ENCODE data around the gene RALY. TPM values are rescaled to one million over a fixed set of nuclear protein-coding genes. Genes with fewer than 3 reads are reported as not detected.

RALY gene
- total RNA-seq, 4 donors from 2014 or later: 100 to 115 (median 106) TPM

DNA sequence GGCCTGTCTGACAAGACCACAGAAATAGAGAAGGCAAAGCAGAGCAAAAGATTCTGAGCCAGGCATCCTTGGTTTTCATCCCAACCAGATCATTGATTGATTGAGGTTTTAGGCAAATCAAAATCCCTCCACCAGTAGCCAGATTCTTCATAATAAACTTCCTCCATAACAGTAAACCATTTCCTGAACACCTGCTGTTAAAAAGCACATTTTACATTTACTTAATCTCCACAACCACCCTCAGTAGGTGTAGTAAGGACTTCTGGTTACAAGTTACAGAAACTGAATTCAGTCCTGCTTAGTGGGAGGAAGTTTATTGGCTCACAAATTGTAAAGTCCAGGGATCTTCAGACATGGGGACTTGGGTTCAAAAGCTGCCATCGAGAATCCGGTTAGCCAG lies 90.1 kb downstream of the RALY start:
- Histone ChIP-seq H3K27ac (no peak overlapping the region), H3K9me3 (no peaks in the 10 kb centered on the region), H3K4me3 (no peak overlapping the region), H3K36me3 (peaks cover 0 to 90% (median 0%) of the 10 kb centered on the region in 3 donors), H3K27me3 (no peaks in the 10 kb centered on the region), H3K4me1 (no peaks in the 10 kb centered on the region)
- TF ChIP-seq POLR2A (IDR thresholded peaks at IDR 0.05): no peak
- DNase-seq: no peak

DNA sequence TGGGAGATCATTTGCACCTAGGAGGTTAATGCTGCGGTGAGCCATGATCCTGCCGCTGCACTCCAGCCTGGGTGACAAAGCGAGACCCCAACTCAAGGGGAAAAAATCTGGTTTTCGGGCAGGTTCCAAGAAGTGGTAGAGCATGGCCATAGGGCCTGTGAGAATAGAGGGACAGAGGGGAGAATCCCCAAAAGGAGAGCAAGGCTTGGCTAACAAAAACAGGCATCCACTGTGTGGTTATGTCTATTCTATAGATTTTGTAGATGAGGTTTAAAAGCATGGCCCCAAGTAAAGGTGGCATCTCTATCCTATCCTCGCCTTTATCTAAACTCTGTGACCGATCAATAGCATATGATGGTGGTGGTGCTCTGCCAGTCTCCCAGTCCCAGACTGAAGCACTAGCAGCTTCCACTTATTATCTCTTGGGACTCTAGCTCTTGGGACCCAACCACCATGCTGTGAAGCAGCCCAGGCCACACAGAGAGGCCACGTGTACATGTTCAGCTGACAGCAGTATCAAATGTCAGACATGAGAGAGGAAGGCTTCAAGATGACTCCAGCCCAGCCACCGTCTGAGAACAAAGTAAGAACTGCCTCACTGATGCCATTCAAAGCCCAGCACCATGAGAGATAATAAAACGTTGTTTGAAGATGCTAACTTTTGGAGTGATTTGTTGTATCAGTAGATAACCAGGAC lies 90.7 kb downstream of the RALY start:
- H3K36me3 ChIP-seq: peaks cover 0 to 90% (median 0%) of the 10 kb centered on the region in 3 donors
- H3K4me1 ChIP-seq: no peaks in the 10 kb centered on the region
- TF ChIP-seq POLR2A (IDR thresholded peaks at IDR 0.05): no peak
- TF ChIP-seq, protein P1, sequence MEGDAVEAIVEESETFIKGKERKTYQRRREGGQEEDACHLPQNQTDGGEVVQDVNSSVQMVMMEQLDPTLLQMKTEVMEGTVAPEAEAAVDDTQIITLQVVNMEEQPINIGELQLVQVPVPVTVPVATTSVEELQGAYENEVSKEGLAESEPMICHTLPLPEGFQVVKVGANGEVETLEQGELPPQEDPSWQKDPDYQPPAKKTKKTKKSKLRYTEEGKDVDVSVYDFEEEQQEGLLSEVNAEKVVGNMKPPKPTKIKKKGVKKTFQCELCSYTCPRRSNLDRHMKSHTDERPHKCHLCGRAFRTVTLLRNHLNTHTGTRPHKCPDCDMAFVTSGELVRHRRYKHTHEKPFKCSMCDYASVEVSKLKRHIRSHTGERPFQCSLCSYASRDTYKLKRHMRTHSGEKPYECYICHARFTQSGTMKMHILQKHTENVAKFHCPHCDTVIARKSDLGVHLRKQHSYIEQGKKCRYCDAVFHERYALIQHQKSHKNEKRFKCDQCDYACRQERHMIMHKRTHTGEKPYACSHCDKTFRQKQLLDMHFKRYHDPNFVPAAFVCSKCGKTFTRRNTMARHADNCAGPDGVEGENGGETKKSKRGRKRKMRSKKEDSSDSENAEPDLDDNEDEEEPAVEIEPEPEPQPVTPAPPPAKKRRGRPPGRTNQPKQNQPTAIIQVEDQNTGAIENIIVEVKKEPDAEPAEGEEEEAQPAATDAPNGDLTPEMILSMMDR (IDR thresholded peaks at IDR 0.05): no peak
- no peaks in the 10 kb centered on the region for H3K27me3 ChIP-seq
- no peaks in the 10 kb centered on the region for H3K9me3 ChIP-seq
- no peak overlapping the region for H3K27ac ChIP-seq
- H3K4me3 ChIP-seq: no peak overlapping the region
- DNase-seq: no peak

GRCh38 chr20:34085544-34086040 lies 91.9 kb downstream of the RALY start:
- no peak overlapping the region for H3K27ac ChIP-seq
- H3K36me3 ChIP-seq: peaks cover 0 to 92% (median 0%) of the 10 kb centered on the region in 3 donors
- DNase-seq: no peak
- H3K4me3 ChIP-seq: no peak overlapping the region
- H3K4me1 ChIP-seq: no peaks in the 10 kb centered on the region
- no peaks in the 10 kb centered on the region for H3K27me3 ChIP-seq
- TF ChIP-seq, protein P1 (IDR thresholded peaks at IDR 0.05): no peak
- TF ChIP-seq POLR2A (IDR thresholded peaks at IDR 0.05): no peak
- no peaks in the 10 kb centered on the region for H3K9me3 ChIP-seq

GRCh38 chr20:34088305-34089174 lies 94.8 kb downstream of the RALY start:
- no peak for DNase-seq
- Histone ChIP-seq H3K27ac (no peak overlapping the region), H3K36me3 (peaks cover 0 to 96% (median 0%) of the 10 kb centered on the region in 3 donors), H3K9me3 (no peaks in the 10 kb centered on the region), H3K4me1 (no peaks in the 10 kb centered on the region), H3K27me3 (no peaks in the 10 kb centered on the region), H3K4me3 (no peak overlapping the region)
- TF ChIP-seq POLR2A (IDR thresholded peaks at IDR 0.05): no peak
- TF ChIP-seq, protein P1 (IDR thresholded peaks at IDR 0.05): no peak

DNA sequence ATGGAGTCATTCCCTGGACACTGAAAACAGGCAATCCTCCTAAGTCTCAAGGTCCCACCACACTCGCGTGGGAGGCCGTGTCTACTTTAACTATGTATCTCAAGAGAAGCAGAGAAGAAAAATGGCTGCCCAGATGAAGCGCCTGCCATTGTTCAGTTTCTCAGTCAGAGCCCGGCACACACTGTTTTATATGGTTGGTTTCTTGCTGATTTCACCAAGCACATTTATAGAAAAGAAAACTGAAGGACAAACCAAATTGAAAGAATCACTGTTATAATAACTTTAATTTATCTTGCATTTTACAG lies 95.4 kb downstream of the RALY start:
- DNase-seq: no peak
- no peak for TF ChIP-seq POLR2A (IDR thresholded peaks at IDR 0.05)
- TF ChIP-seq, protein P1 (IDR thresholded peaks at IDR 0.05): no peak
- no peak overlapping the region for H3K4me3 ChIP-seq
- H3K27ac ChIP-seq: no peak overlapping the region
- no peaks in the 10 kb centered on the region for H3K9me3 ChIP-seq
- H3K36me3 ChIP-seq: peaks cover 0 to 98% (median 0%) of the 10 kb centered on the region in 3 donors
- no peaks in the 10 kb centered on the region for H3K27me3 ChIP-seq
- H3K4me1 ChIP-seq: no peaks in the 10 kb centered on the region

Data from Peyer's patch (tissue), 4 donors.